ENCODE data around the gene STT3B.

GRCh38 chr3:31579828-31580227 lies 47.1 kb downstream of the STT3B start:
- TF ChIP-seq, protein P1, sequence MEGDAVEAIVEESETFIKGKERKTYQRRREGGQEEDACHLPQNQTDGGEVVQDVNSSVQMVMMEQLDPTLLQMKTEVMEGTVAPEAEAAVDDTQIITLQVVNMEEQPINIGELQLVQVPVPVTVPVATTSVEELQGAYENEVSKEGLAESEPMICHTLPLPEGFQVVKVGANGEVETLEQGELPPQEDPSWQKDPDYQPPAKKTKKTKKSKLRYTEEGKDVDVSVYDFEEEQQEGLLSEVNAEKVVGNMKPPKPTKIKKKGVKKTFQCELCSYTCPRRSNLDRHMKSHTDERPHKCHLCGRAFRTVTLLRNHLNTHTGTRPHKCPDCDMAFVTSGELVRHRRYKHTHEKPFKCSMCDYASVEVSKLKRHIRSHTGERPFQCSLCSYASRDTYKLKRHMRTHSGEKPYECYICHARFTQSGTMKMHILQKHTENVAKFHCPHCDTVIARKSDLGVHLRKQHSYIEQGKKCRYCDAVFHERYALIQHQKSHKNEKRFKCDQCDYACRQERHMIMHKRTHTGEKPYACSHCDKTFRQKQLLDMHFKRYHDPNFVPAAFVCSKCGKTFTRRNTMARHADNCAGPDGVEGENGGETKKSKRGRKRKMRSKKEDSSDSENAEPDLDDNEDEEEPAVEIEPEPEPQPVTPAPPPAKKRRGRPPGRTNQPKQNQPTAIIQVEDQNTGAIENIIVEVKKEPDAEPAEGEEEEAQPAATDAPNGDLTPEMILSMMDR (IDR thresholded peaks at IDR 0.05): no peak
- no peak for TF ChIP-seq EZH2 (IDR thresholded peaks at IDR 0.05)
